H1 (cell line): ENCODE data around the gene C10orf120. TPM values are rescaled to one million over a fixed set of nuclear protein-coding genes. Genes with fewer than 3 reads are reported as not detected.

ENCODE experiments used
- CTCF ChIA-PET: fragments of 300-600 bp; sonication (Branson Sonifier 250); formaldehyde crosslinking; loops from one replicate; lab custom pipeline; 2021; ENCODE audit not compliant: partially characterized antibody; lab: Charles Lee
- POLR2A ChIA-PET: fragments of 300-600 bp; sonication (Branson Sonifier 250); formaldehyde crosslinking; loops from one replicate; lab custom pipeline; 2021; ENCODE audit warnings: inconsistent platforms; ENCODE audit not compliant: partially characterized antibody; lab: Charles Lee
- DNase-seq, 2 experiments: peaks; one replicate each; pipeline versions ENCODE4 v3.0.0 to v3.0.0-alpha.2; 2010 to 2022; ENCODE audit warnings: low spot score in 2 of 2, low read depth in 1 of 2, mixed read lengths in 1 of 2
- FAIRE-seq: peaks from 2 replicates; lab custom pipeline; 2011; peaks lifted over from hg19 to GRCh38; lab: Jason Lieb, UNC
- H2AFZ ChIP-seq: 2 replicates; pipeline ENCODE4 v1.8.1; 2012; ENCODE audit warnings: low read length, inconsistent platforms
- H2AK5ac ChIP-seq: 2 replicates; pipeline ENCODE4 v1.6.1; 2013; ENCODE audit warnings: low read depth, low read length
- H2BK120ac ChIP-seq: replicated peaks from 2 replicates; pipeline ENCODE3; 2013; ENCODE audit warnings: low read depth, low read length, inconsistent platforms
- H2BK12ac ChIP-seq: 2 replicates; pipeline ENCODE4 v1.6.1; 2013; ENCODE audit warnings: low read depth, low read length
- H2BK15ac ChIP-seq: 2 replicates; pipeline ENCODE4 v1.6.1; 2013; ENCODE audit warnings: low read length
- H2BK20ac ChIP-seq: 2 replicates; pipeline ENCODE4 v1.6.1; 2013; ENCODE audit warnings: low read length
- H2BK5ac ChIP-seq: 2 replicates; pipeline ENCODE4 v1.6.1; 2013; ENCODE audit warnings: low read depth, low read length
- H3K14ac ChIP-seq: 2 replicates; pipeline ENCODE4 v1.6.1; 2013; ENCODE audit warnings: inconsistent platforms; ENCODE audit not compliant: insufficient read length
- H3K18ac ChIP-seq: 2 replicates; pipeline ENCODE4 v1.6.1; 2013; ENCODE audit warnings: low read length; ENCODE audit errors: extremely low read depth
- H3K23ac ChIP-seq: 2 replicates; pipeline ENCODE4 v1.6.1; 2013; ENCODE audit warnings: inconsistent platforms; ENCODE audit not compliant: insufficient read length
- H3K23me2 ChIP-seq: 2 replicates; pipeline ENCODE4 v1.6.1; 2013; ENCODE audit warnings: low read depth, low read length
- H3K27ac ChIP-seq: 2 replicates; pipeline ENCODE4 v1.6.1; 2011; ENCODE audit warnings: low read depth, low read length, inconsistent platforms
- H3K27me3 ChIP-seq, 4 experiments: replicated peaks in 1 of 4; 1 replicate in 1 of 4; 2 replicates in 3 of 4; pipeline versions ENCODE4 v1.6.1 to v1.8.1; 2011 to 2013; ENCODE audit warnings: low read length in 3 of 4, mild to moderate bottlenecking in 3 of 4, inconsistent platforms in 2 of 4, mixed read lengths in 2 of 4, moderate library complexity in 1 of 4; ENCODE audit not compliant: control insufficient read depth in 3 of 4, insufficient read depth in 3 of 4; ENCODE audit errors: extremely low read depth in 1 of 4
- H3K36me3 ChIP-seq, 4 experiments: 2 replicates each; pipeline versions ENCODE4 v1.6.1 to v1.8.1; 2011 to 2013; ENCODE audit warnings: mild to moderate bottlenecking in 4 of 4, low read length in 3 of 4, moderate library complexity in 2 of 4, control low read depth in 1 of 4, inconsistent platforms in 1 of 4; ENCODE audit not compliant: insufficient read depth in 4 of 4, control insufficient read depth in 2 of 4
- H3K4ac ChIP-seq: replicated peaks from 2 replicates; pipeline ENCODE3; 2013; ENCODE audit warnings: low read length, low read depth, mixed read lengths, inconsistent platforms; ENCODE audit not compliant: insufficient read length
- H3K4me1 ChIP-seq, 4 experiments: replicated peaks in 1 of 4; 1 replicate in 1 of 4; 2 replicates in 3 of 4; pipeline versions ENCODE4 v1.6.1 to v1.8.1; 2011 to 2013; ENCODE audit warnings: low read length in 3 of 4, inconsistent platforms in 2 of 4, mixed read lengths in 1 of 4; ENCODE audit not compliant: insufficient read depth in 4 of 4, control insufficient read depth in 3 of 4
- H3K4me2 ChIP-seq, 2 experiments: 2 replicates each; pipeline versions ENCODE4 v1.6.1 to v1.8.1; 2011 to 2013; ENCODE audit warnings: low read depth in 2 of 2, low read length in 2 of 2, control low read depth in 1 of 2, inconsistent platforms in 1 of 2, mild to moderate bottlenecking in 1 of 2; ENCODE audit not compliant: insufficient read depth in 1 of 2
- H3K4me3 ChIP-seq, 4 experiments: fragments of 200-600, 300-600 bp in 1 of 4; sonication (generic), shearing (Covaris generic), sonication (Bioruptor Twin) in 1 of 4; 2 replicates each; pipeline versions ENCODE4 v1.5.1 to v1.8.1; 2011 to 2016; ENCODE audit warnings: low read length in 4 of 4, low read depth in 3 of 4, control low read depth in 2 of 4, inconsistent platforms in 2 of 4, mild to moderate bottlenecking in 2 of 4, mixed read lengths in 1 of 4, moderate library complexity in 1 of 4; ENCODE audit not compliant: insufficient read depth in 2 of 4; ENCODE audit errors: extremely low read depth in 1 of 4
- H3K56ac ChIP-seq: replicated peaks from 2 replicates; pipeline ENCODE3; 2013; ENCODE audit warnings: low read depth, mild to moderate bottlenecking, mixed read lengths, low read length, inconsistent platforms; ENCODE audit not compliant: insufficient read length
- H3K79me1 ChIP-seq: 2 replicates; pipeline ENCODE4 v1.6.1; 2013; ENCODE audit warnings: low read depth, low read length, control low read depth
- H3K79me2 ChIP-seq, 2 experiments: 2 replicates each; pipeline versions ENCODE4 v1.6.1 to v1.8.1; 2012 to 2013; ENCODE audit warnings: low read length in 2 of 2, mild to moderate bottlenecking in 2 of 2, inconsistent platforms in 1 of 2; ENCODE audit not compliant: insufficient read depth in 2 of 2, control insufficient read depth in 1 of 2
- H3K9ac ChIP-seq, 4 experiments: replicated peaks in 1 of 4; 1 replicate in 1 of 4; 2 replicates in 3 of 4; pipeline versions ENCODE4 v1.6.1 to v1.8.1; 2011 to 2013; ENCODE audit warnings: low read depth in 3 of 4, low read length in 3 of 4, control low read depth in 2 of 4, mild to moderate bottlenecking in 2 of 4, moderate library complexity in 2 of 4, inconsistent platforms in 1 of 4; ENCODE audit errors: extremely low read depth in 1 of 4
- H3K9me3 ChIP-seq, 2 experiments: 2 replicates each; pipeline versions ENCODE4 v1.6.1 to v1.8.1; 2012 to 2013; ENCODE audit warnings: mild to moderate bottlenecking in 2 of 2, moderate library complexity in 2 of 2, control low read depth in 1 of 2, inconsistent platforms in 1 of 2, low read depth in 1 of 2, low read length in 1 of 2, mixed read lengths in 1 of 2; ENCODE audit not compliant: insufficient read depth in 2 of 2
- H4K20me1 ChIP-seq, 2 experiments: replicated peaks in 1 of 2; 2 replicates each; pipeline versions ENCODE3 to v1.8.1; 2011 to 2013; ENCODE audit warnings: inconsistent platforms in 2 of 2, low read length in 2 of 2, mild to moderate bottlenecking in 1 of 2; ENCODE audit not compliant: insufficient read depth in 2 of 2, control insufficient read depth in 1 of 2
- H4K5ac ChIP-seq: 2 replicates; pipeline ENCODE4 v1.6.1; 2013; ENCODE audit warnings: low read length, low read depth, mixed read lengths, inconsistent platforms; ENCODE audit not compliant: insufficient read length
- H4K8ac ChIP-seq: 2 replicates; pipeline ENCODE4 v1.8.0; 2013; ENCODE audit warnings: mild to moderate bottlenecking, moderate library complexity, low read length, inconsistent platforms; ENCODE audit not compliant: insufficient read depth; ENCODE audit errors: extremely low read depth
- H4K91ac ChIP-seq: replicated peaks from 2 replicates; pipeline ENCODE3; 2013; ENCODE audit warnings: low read length, mixed read lengths, inconsistent platforms; ENCODE audit not compliant: insufficient read length
- BCL11A ChIP-seq, 2 experiments: IDR thresholded peaks; one replicate each; pipeline ENCODE4 v1.6.1; 2011; ENCODE audit warnings: low read depth in 2 of 2, low read length in 2 of 2, mild to moderate bottlenecking in 2 of 2
- BRCA1 ChIP-seq: IDR thresholded peaks from 2 replicates; pipeline ENCODE4 v1.6.1; 2012; ENCODE audit warnings: low read depth, low read length, improper control_type of control experiment
- CEBPB ChIP-seq: IDR thresholded peaks from 2 replicates; pipeline ENCODE4 v1.6.1; 2012; ENCODE audit warnings: low read depth, low read length
- HDAC6 ChIP-seq: IDR thresholded peaks from one replicate; pipeline ENCODE4 v1.7.1; 2012; ENCODE audit warnings: low read depth, mild to moderate bottlenecking, inconsistent platforms, low read length, moderate library complexity
- JUND ChIP-seq: IDR thresholded peaks from 2 replicates; pipeline ENCODE4 v1.6.1; 2011; ENCODE audit warnings: mild to moderate bottlenecking, improper control_type of control experiment, low read length
- KDM4A ChIP-seq: IDR thresholded peaks from one replicate; pipeline ENCODE4 v1.7.1; 2012; ENCODE audit warnings: low read depth, mild to moderate bottlenecking, moderate library complexity, low read length, inconsistent platforms; ENCODE audit not compliant: severe bottlenecking
- MAFK ChIP-seq: IDR thresholded peaks from 2 replicates; pipeline ENCODE4 v1.6.1; 2012; ENCODE audit warnings: low read depth, mild to moderate bottlenecking, improper control_type of control experiment, low read length
- RBBP5 ChIP-seq: IDR thresholded peaks from 2 replicates; pipeline ENCODE4 v1.7.1; 2012; ENCODE audit warnings: low read depth, mild to moderate bottlenecking, inconsistent platforms, low read length, moderate library complexity, borderline replicate concordance
- SP1 ChIP-seq: IDR thresholded peaks from 2 replicates; pipeline ENCODE4 v1.6.1; 2011; ENCODE audit warnings: low read depth, low read length
- SRF ChIP-seq: IDR thresholded peaks from 2 replicates; pipeline ENCODE4 v1.6.1; 2011; ENCODE audit warnings: mild to moderate bottlenecking, low read depth, low read length, moderate library complexity
- SUZ12 ChIP-seq: fragments of 200-600 bp; sonication (generic); IDR thresholded peaks from 2 replicates; pipeline ENCODE4 v1.6.1; 2012; ENCODE audit warnings: mild to moderate bottlenecking, inconsistent platforms, low read length, moderate library complexity, mixed read lengths
- ZNF274 ChIP-seq: IDR thresholded peaks from 2 replicates; pipeline ENCODE4 v1.7.0; 2012; ENCODE audit warnings: low read length, borderline replicate concordance; ENCODE audit errors: extremely low read depth
- WGBS, 2 experiments: shearing (Covaris generic) in 1 of 2; methylation state at CpG; one replicate each; pipeline versions ENCODE4 v1.1.6 to v1.1.7; 2013 to 2015; ENCODE audit warnings: low lambda C conversion rate in 2 of 2, mixed read lengths in 2 of 2, inconsistent platforms in 1 of 2, low coverage in 1 of 2, missing lambda C conversion rate in 1 of 2; ENCODE audit not compliant: insufficient replicate concordance in 2 of 2, insufficient coverage in 1 of 2, insufficient read length in 1 of 2; ENCODE audit errors: extremely low coverage in 1 of 2, missing lambda C conversion rate in 1 of 2; 5-methylcytosine and 5-hydroxymethylcytosine counted together
- polyA plus RNA-seq, 7 experiments: library from polyadenylated mRNA; depleted of rRNA in 3 of 7; stranded (reverse) in 5 of 7; unstranded in 2 of 7; fragments of >200 nt in 5 of 7; fragments of 200-250 nt in 2 of 7; gene quantifications; 1 replicate in 5 of 7; 2 replicates in 1 of 7; 4 replicates in 1 of 7; pipeline versions ENCODE4 v1.2.1 to v1.2.3, GENCODE V29; 2011 to 2013; ENCODE audit warnings: missing spikeins in 2 of 7, mixed read lengths in 2 of 7
- total RNA-seq: library from RNA; stranded (reverse); fragmentation: NEBNext Ultra II Directional; extraction: Animal tissue kit (Norgen Biotek cat#: 25700); gene quantifications from 2 replicates; pipeline ENCODE4 v1.2.1, GENCODE V29; 2021
- TF ChIP-seq, protein P1 (sequence below), 3 experiments: IDR thresholded peaks; 1 replicate in 2 of 3; 2 replicates in 1 of 3; pipeline versions ENCODE4 v1.5.1 to v1.6.1; 2011; ENCODE audit warnings: low read length in 3 of 3, mild to moderate bottlenecking in 3 of 3, inconsistent platforms in 2 of 3, low read depth in 1 of 3, moderate library complexity in 1 of 3; ENCODE audit not compliant: insufficient read depth in 1 of 3; ENCODE audit errors: control extremely low read depth in 1 of 3

C10orf120 gene
- total and polyA plus RNA-seq, 2 of the 8 experiments (the other 6 are each of a cell fraction or from before 2014, with no cell fraction given), result not detected

DNA sequence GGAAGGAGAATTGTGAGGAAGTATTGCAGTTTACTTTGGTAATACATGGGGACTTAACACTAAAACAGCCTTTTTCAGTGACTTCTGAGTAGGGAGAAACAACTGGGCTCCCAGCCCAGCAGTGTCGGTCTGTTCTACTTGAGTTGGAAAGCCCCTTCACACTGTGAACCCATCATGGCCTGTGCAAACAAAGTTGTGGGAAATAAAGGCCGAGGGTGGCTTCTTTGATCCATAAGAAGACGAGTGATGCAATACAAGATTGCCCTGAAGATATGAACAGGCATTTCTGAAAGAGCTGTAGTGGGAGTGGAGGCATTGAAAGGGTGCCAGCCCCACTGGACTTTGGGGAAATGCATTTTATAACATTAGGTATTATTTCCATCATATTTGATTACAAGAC lies 28.3 kb downstream of the C10orf120 start:
- Histone ChIP-seq H2BK120ac (no peak overlapping the region), H3K9ac (no peak overlapping the region), H4K8ac (no peak overlapping the region), H3K23ac (no peak overlapping the region), H3K56ac (no peak overlapping the region), H3K36me3 (no peaks in the 10 kb centered on the region), H3K18ac (no peak overlapping the region), H2BK5ac (no peak overlapping the region), H4K20me1 (no peaks in the 10 kb centered on the region), H2BK12ac (no peak overlapping the region), H3K4me3 (no peak overlapping the region), H4K5ac (no peak overlapping the region), H3K23me2 (no peaks in the 10 kb centered on the region), H3K4me2 (no peak overlapping the region), H3K4me1 (0 out of 7 replicates have a peak, but pooled peaks cover 0 to 2% (median 0%) of the 10 kb centered on the region in 4 experiments), H3K9me3 (no peaks in the 10 kb centered on the region), H3K4ac (no peak overlapping the region), H3K14ac (no peak overlapping the region), H3K79me2 (no peaks in the 10 kb centered on the region), H2AK5ac (no peak overlapping the region), H3K27ac (no peak overlapping the region), H4K91ac (no peak overlapping the region), H3K79me1 (no peaks in the 10 kb centered on the region), H2AFZ (no peak overlapping the region), H2BK15ac (no peak overlapping the region), H2BK20ac (no peak overlapping the region), H3K27me3 (no peaks in the 10 kb centered on the region)
- WGBS, 2 experiments, result 85% methylated on average over 3 of the region's 3 CpGs; no CpG with 5 or more reads in 1 of the 2 experiments
- DNase-seq (no peak), FAIRE-seq (no peak)
- CTCF ChIA-PET, result interaction anchor here (1.5 to 3.2 kb wide), 2 partner anchors 12 to 22 kb away, joined by 5 to 27 read pairs; no protein-coding TSS in a partner anchor
- POLR2A ChIA-PET, result no interaction called here
- TF ChIP-seq SP1, result no peak
- no peak for TF ChIP-seq SRF
- no peak for TF ChIP-seq HDAC6
- TF ChIP-seq KDM4A, result no peak
- no peak for TF ChIP-seq RBBP5
- no peak for TF ChIP-seq SUZ12
- no peak for TF ChIP-seq BRCA1
- no peak for TF ChIP-seq CEBPB
- no peak for TF ChIP-seq ZNF274
- no peak for TF ChIP-seq MAFK
- no peak for TF ChIP-seq JUND
- TF ChIP-seq BCL11A (IDR thresholded peaks at IDR 0.05; ENCODE audit: low read depth in 2 of 2, low read length in 2 of 2), result no peak
- TF ChIP-seq, protein P1, sequence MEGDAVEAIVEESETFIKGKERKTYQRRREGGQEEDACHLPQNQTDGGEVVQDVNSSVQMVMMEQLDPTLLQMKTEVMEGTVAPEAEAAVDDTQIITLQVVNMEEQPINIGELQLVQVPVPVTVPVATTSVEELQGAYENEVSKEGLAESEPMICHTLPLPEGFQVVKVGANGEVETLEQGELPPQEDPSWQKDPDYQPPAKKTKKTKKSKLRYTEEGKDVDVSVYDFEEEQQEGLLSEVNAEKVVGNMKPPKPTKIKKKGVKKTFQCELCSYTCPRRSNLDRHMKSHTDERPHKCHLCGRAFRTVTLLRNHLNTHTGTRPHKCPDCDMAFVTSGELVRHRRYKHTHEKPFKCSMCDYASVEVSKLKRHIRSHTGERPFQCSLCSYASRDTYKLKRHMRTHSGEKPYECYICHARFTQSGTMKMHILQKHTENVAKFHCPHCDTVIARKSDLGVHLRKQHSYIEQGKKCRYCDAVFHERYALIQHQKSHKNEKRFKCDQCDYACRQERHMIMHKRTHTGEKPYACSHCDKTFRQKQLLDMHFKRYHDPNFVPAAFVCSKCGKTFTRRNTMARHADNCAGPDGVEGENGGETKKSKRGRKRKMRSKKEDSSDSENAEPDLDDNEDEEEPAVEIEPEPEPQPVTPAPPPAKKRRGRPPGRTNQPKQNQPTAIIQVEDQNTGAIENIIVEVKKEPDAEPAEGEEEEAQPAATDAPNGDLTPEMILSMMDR (IDR thresholded peaks at IDR 0.05; ENCODE audit: control extremely low read depth in 1 of 3, insufficient read depth in 1 of 3, low read depth in 1 of 3, low read length in 3 of 3), result no peak
